Smooth muscle cell of the brain vasculature (primary cell): ENCODE results near the gene PROK1.

Experiments
- DNase-seq: peaks from one replicate; pipeline ENCODE4 v3.0.0-alpha.2; 2012; ENCODE audit warnings: low read depth, low spot score

Gene PROK1

GRCh38 chr1:110465038-110465813 is 14.3 kb downstream of the PROK1 start:
- no peak for DNase-seq

GRCh38 chr1:110465814-110466380 is 14.9 kb downstream of the PROK1 start:
- no peak for DNase-seq

- DNase-seq = no peak
These were observed 15.8 kb downstream of the PROK1 start for GRCh38 chr1:110466646-110467280.

- DNase-seq = no peak
These were observed 20.2 kb downstream of the PROK1 start for GRCh38 chr1:110471131-110471530.

GRCh38 chr1:110472546-110472945 is 21.6 kb downstream of the PROK1 start:
- DNase-seq = no peak

GRCh38 chr1:110474444-110474843 is 23.5 kb downstream of the PROK1 start:
- no peak for DNase-seq

GRCh38 chr1:110475362-110476027 is 24.5 kb downstream of the PROK1 start:
- DNase-seq = no peak

- no peak for DNase-seq
These were observed 25.2 kb downstream of the PROK1 start for GRCh38 chr1:110476028-110476765.

GRCh38 chr1:110477041-110477440 is 26.1 kb downstream of the PROK1 start:
- no peak for DNase-seq

GRCh38 chr1:110477445-110477957 is 26.6 kb downstream of the PROK1 start:
- DNase-seq = no peak

- DNase-seq = no peak
These were observed 27.2 kb downstream of the PROK1 start for GRCh38 chr1:110477967-110478640.

GRCh38 chr1:110478886-110479285 is 27.9 kb downstream of the PROK1 start:
- DNase-seq = no peak

GRCh38 chr1:110480356-110481096 is 29.6 kb downstream of the PROK1 start:
- no peak for DNase-seq

- DNase-seq = no peak
These were observed 31.1 kb downstream of the PROK1 start for GRCh38 chr1:110481968-110482623.

- no peak for DNase-seq
These were observed 31.8 kb downstream of the PROK1 start for GRCh38 chr1:110482662-110483307.

- DNase-seq = no peak
These were observed 32.3 kb downstream of the PROK1 start for GRCh38 chr1:110483308-110483685.

- DNase-seq = no peak
These were observed 33.9 kb downstream of the PROK1 start for GRCh38 chr1:110484801-110485200.

GRCh38 chr1:110485725-110486124 is 34.8 kb downstream of the PROK1 start:
- DNase-seq = no peak

GRCh38 chr1:110487726-110488125 is 36.8 kb downstream of the PROK1 start:
- DNase-seq = no peak
